Measurements from ENCODE around the gene ROMO1. TPM values are rescaled to one million over a fixed set of nuclear protein-coding genes. Genes with fewer than 3 reads are reported as not detected.

The ROMO1 gene
- total and polyA plus RNA-seq, 10 of the 15 experiments (the other 5 are each of a cell fraction or from before 2014, with no cell fraction given) = 23.2 to 631 (median 352) TPM

- TF ChIP-seq E4F1 (IDR thresholded peaks at IDR 0.05; ENCODE audit: borderline replicate concordance, partially characterized antibody) (no peak), RELB (IDR thresholded peaks at IDR 0.05; ENCODE audit: low read depth) (no peak), PAX5 (IDR thresholded peaks at IDR 0.05; ENCODE audit: borderline replicate concordance, low read depth, low read length) (no peak), SMC3 (IDR thresholded peaks at IDR 0.05; ENCODE audit: borderline replicate concordance, low read length) (no peak)
Observed at GRCh38 chr20:35699957-35700624, 886 bp downstream of the ROMO1 start (continued).

GRCh38 chr20:35700625-35701148 is 1.5 kb downstream of the ROMO1 start:
- FAIRE-seq = no peak
- Histone ChIP-seq H3K27ac (ENCODE audit: control insufficient read depth, insufficient read depth) (no peak overlapping the region), H3K79me2 (ENCODE audit: control insufficient read depth, insufficient read depth, low read length) (peaks cover 27% of the 10 kb centered on the region), H2AFZ (ENCODE audit: control insufficient read depth, low read depth, low read length) (no peak overlapping the region), H3K9ac (ENCODE audit: control insufficient read depth, insufficient read depth, low read length) (no peak overlapping the region), H3K4me1 (ENCODE audit: control insufficient read depth, insufficient read depth, low read length) (peaks cover 11% of the 10 kb centered on the region; the same call in 1 of the 2 replicates), H3K36me3 (ENCODE audit: control insufficient read depth in 2 of 2, insufficient read depth in 2 of 2, low read length in 1 of 2) (peaks cover 4 to 36% of the 10 kb centered on the region in 2 experiments), H3K4me3 (peak overlapping the region; percentile 71), H4K20me1 (ENCODE audit: control insufficient read depth, insufficient read depth) (no peaks in the 10 kb centered on the region; the same call in 1 of the 2 replicates), H3K27me3 (replicated peaks in 1 of 2; ENCODE audit: control insufficient read depth in 2 of 2, insufficient read depth in 2 of 2, low read length in 1 of 2) (no peaks in the 10 kb centered on the region), H3K4me2 (ENCODE audit: control insufficient read depth, insufficient read depth) (peak overlapping the region; percentile 94), H3K9me3 (replicated peaks; ENCODE audit: control insufficient read depth, insufficient read depth, low read length) (no peaks in the 10 kb centered on the region)
- WGBS (ENCODE audit: insufficient coverage, insufficient replicate concordance, low lambda C conversion rate, missing lambda C conversion rate) = 90% methylated on average over 7 of the region's 7 CpGs
- ChIA-PET POLR2A (interaction anchor here (3.1 to 3.6 kb wide), 2 partner anchors 11 to 42 kb away, joined by 10 to 20 read pairs; partner anchors contain the start of gene RBM39), CTCF (interaction anchor here (1.2 to 1.6 kb wide), 5 partner anchors 12 to 160 kb away, joined by 3 to 4 read pairs (median 3); partner anchors contain the start of gene RBM39), SMC1A (ENCODE audit: uncharacterized antibody, unreplicated experiment) (interaction anchor here (0.9 to 1.2 kb wide), 4 partner anchors 10 to 42 kb away, joined by 3 to 4 read pairs (median 4); no protein-coding TSS in a partner anchor), RAD21 (ENCODE audit: unreplicated experiment) (interaction anchor here (1.5 to 2.3 kb wide), 2 partner anchors 39 to 82 kb away, joined by 3 to 6 read pairs; no protein-coding TSS in a partner anchor)
- intact Hi-C loops (cut with micrococcal nuclease; ENCODE audit: unreplicated experiment) = no loop called here
- DNase-seq (ENCODE audit: low read depth, low spot score) = no peak
- no TSS peak for BruUV-seq (replicated peaks)
- ATAC-seq = no peak
- in situ Hi-C loops (cut with MboI) = no loop called here
- TF ChIP-seq STAT1 (conservative IDR thresholded peaks at IDR 0.05) = no peak
- TF ChIP-seq RAD51 (IDR thresholded peaks at IDR 0.05) = no peak
- TF ChIP-seq GATAD2B (conservative IDR thresholded peaks at IDR 0.05; ENCODE audit: low read depth) = no peak
- TF ChIP-seq REST (IDR thresholded peaks at IDR 0.05; ENCODE audit: low read depth, low read length) = no peak
- no peak for TF ChIP-seq SRF (IDR thresholded peaks at IDR 0.05; ENCODE audit: low read depth in 2 of 2, low read length in 2 of 2)
- no peak for TF ChIP-seq ESRRA (IDR thresholded peaks at IDR 0.05; ENCODE audit: low read length)
- TF ChIP-seq POLR2AphosphoS2 (IDR thresholded peaks at IDR 0.05; ENCODE audit: low read depth, low read length) = peak; percentile 66
- peak; percentile 13; the same call in 1 of the 2 replicates for TF ChIP-seq PML (IDR thresholded peaks at IDR 0.05; ENCODE audit: low read length)

Measured in GM12878 (cell line).